ENCODE measurements around the gene FCN3. TPM values are rescaled to one million over a fixed set of nuclear protein-coding genes. Genes with fewer than 3 reads are reported as not detected.

Gene FCN3
- total RNA-seq, 4 donors from 2014 or later = 2.9 to 16.6 (median 10.5) TPM

DNA sequence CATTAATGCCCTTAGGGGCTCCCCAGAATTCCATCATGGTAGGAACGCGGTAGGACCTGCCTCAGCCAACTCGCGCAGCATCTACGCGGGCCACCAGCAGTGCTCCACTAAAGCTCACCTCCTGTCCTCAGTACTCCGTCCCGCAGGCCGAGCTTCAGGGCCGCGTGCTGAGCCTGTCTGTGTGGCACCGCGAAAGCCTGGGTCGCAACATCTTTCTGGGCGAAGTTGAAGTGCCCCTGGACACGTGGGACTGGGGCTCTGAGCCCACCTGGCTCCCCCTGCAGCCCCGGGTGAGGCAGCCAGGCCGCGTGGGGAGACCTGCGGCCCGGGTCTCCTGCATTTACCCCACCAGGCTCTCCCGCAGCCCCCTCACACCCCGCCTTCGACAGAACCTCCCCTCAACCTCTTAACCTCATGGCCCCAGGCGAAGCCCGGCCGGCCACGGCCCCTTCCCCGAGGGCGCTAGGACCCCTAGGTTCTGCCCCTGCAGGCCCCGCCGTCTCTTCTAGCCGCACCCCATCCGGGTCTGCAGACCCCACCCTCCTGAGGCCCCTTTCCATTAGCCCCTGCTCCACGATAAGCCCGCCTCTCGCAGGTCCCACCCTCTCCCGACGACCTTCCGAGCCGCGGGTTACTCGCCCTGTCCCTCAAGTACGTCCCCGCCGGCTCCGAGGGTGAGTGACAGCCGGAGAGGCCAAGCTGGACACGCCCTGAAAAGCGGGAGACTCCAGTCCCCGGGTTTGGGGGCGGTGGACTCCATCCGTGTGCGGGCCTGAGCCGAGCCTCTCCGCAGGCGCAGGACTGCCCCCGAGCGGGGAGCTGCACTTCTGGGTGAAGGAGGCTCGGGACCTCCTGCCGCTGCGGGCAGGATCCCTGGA lies 23.7 kb downstream of the FCN3 start:
- H3K9me3 ChIP-seq = no peaks in the 10 kb centered on the region
- TF ChIP-seq, protein P1, sequence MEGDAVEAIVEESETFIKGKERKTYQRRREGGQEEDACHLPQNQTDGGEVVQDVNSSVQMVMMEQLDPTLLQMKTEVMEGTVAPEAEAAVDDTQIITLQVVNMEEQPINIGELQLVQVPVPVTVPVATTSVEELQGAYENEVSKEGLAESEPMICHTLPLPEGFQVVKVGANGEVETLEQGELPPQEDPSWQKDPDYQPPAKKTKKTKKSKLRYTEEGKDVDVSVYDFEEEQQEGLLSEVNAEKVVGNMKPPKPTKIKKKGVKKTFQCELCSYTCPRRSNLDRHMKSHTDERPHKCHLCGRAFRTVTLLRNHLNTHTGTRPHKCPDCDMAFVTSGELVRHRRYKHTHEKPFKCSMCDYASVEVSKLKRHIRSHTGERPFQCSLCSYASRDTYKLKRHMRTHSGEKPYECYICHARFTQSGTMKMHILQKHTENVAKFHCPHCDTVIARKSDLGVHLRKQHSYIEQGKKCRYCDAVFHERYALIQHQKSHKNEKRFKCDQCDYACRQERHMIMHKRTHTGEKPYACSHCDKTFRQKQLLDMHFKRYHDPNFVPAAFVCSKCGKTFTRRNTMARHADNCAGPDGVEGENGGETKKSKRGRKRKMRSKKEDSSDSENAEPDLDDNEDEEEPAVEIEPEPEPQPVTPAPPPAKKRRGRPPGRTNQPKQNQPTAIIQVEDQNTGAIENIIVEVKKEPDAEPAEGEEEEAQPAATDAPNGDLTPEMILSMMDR (IDR thresholded peaks at IDR 0.05) = no peak
- TF ChIP-seq POLR2AphosphoS5 (IDR thresholded peaks at IDR 0.05) = peak in 1 of 2 donors; percentile 8
- intact Hi-C loops (cut with DNase I) = no loop called here
- H3K4me3 ChIP-seq = peak overlapping the region; percentile 53 to 59 (median 56)
- peaks cover 0 to 40% (median 7%) of the 10 kb centered on the region in 4 donors for H3K27me3 ChIP-seq
- peaks cover 25 to 35% (median 32%) of the 10 kb centered on the region in 4 donors for H3K36me3 ChIP-seq
- H3K4me1 ChIP-seq = peaks cover 23 to 32% (median 30%) of the 10 kb centered on the region in 4 donors
- WGBS = 42% methylated on average over 34 of the region's 62 CpGs
- DNase-seq (ENCODE audit: extremely low spot score) = no peak
- H3K27ac ChIP-seq (replicated peaks in 1 of 4) = peak overlapping the region in 3 of 4 donors; percentile 43 to 52 (median 49)

- TF ChIP-seq EP300 (IDR thresholded peaks at IDR 0.05) = no peak
- no peak for TF ChIP-seq POLR2A (IDR thresholded peaks at IDR 0.05; ENCODE audit: low read depth)
- peak in 1 of 2 donors; percentile 38 for TF ChIP-seq POLR2AphosphoS5 (IDR thresholded peaks at IDR 0.05)
- TF ChIP-seq, protein P1 (IDR thresholded peaks at IDR 0.05) = peak in 1 of 3 experiments; percentile 23
- H3K27ac ChIP-seq (replicated peaks in 1 of 4) = no peak overlapping the region
- peaks cover 0 to 40% (median 7%) of the 10 kb centered on the region in 4 donors for H3K27me3 ChIP-seq
- intact Hi-C loops (cut with DNase I) = no loop called here
- DNase-seq (ENCODE audit: extremely low spot score) = no peak
- peaks cover 23 to 32% (median 30%) of the 10 kb centered on the region in 4 donors for H3K4me1 ChIP-seq
- H3K36me3 ChIP-seq = peaks cover 16 to 26% (median 23%) of the 10 kb centered on the region in 4 donors
- WGBS = 47% methylated on average over 18 of the region's 84 CpGs
- no peaks in the 10 kb centered on the region for H3K9me3 ChIP-seq
- H3K4me3 ChIP-seq = peak overlapping the region; percentile 53 to 59 (median 56)
Observed at GRCh38 chr1:27349784-27350662, 24.6 kb downstream of the FCN3 start.

GRCh38 chr1:27348861-27349783 lies 25.5 kb downstream of the FCN3 start:
- 36% methylated on average over 24 of the region's 51 CpGs for WGBS
- no peak overlapping the region for H3K27ac ChIP-seq (replicated peaks in 1 of 4)
- intact Hi-C loops (cut with DNase I) = no loop called here
- H3K4me1 ChIP-seq = peaks cover 23 to 32% (median 30%) of the 10 kb centered on the region in 4 donors
- H3K36me3 ChIP-seq = peaks cover 11 to 17% (median 14%) of the 10 kb centered on the region in 4 donors
- no peaks in the 10 kb centered on the region for H3K9me3 ChIP-seq
- H3K27me3 ChIP-seq = peaks cover 0 to 40% (median 7%) of the 10 kb centered on the region in 4 donors
- H3K4me3 ChIP-seq = peak overlapping the region; percentile 53 to 59 (median 56)
- DNase-seq (ENCODE audit: extremely low spot score) = no peak
- no peak for TF ChIP-seq POLR2AphosphoS5 (IDR thresholded peaks at IDR 0.05)
- no peak for TF ChIP-seq POLR2A (IDR thresholded peaks at IDR 0.05; ENCODE audit: low read depth)
- no peak for TF ChIP-seq EP300 (IDR thresholded peaks at IDR 0.05)
- TF ChIP-seq, protein P1 (IDR thresholded peaks at IDR 0.05) = no peak

DNA sequence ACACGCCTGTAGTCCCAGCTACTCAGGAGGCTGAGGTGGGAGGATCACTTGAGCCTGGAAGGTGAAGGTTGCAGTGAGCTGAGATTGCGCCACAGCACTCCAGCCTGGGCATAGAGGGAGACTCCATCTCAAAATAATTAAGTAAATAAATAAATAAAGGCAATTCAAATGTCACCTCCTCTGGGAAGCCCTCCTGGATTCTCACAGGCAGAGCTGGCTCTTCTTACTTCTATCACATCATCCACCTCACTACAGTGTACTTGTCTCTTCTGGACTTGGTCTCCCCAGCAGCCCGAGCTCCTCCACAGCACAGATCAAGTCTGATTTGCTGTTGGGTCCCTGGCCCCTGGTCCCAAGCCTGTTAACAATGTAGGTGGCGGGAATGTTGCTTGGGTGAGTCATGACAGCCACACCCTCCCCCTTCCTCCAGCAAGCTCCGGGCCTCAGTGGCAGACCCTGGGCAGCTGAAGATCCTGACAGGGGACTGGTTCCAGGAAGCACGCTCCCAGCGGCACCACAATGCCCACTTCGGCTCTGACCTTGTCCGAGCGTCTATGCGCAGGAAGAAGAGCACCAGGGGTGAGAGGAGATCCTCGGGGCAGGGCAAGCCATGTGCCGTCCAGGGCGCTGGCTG lies 27.5 kb downstream of the FCN3 start:
- TF ChIP-seq POLR2A (IDR thresholded peaks at IDR 0.05; ENCODE audit: low read depth) = no peak
- no peak for TF ChIP-seq POLR2AphosphoS5 (IDR thresholded peaks at IDR 0.05)
- TF ChIP-seq, protein P1 (IDR thresholded peaks at IDR 0.05) = no peak
- TF ChIP-seq EP300 (IDR thresholded peaks at IDR 0.05) = no peak

More for the DNA sequence above, 27.5 kb downstream of the FCN3 start:
- Histone ChIP-seq H3K27ac (replicated peaks in 1 of 4) (no peak overlapping the region), H3K27me3 (peaks cover 0 to 40% (median 7%) of the 10 kb centered on the region in 4 donors), H3K36me3 (peaks cover 0 to under 1% (median 0%) of the 10 kb centered on the region in 4 donors), H3K4me3 (no peak overlapping the region), H3K9me3 (no peaks in the 10 kb centered on the region), H3K4me1 (peaks cover 23 to 38% (median 30%) of the 10 kb centered on the region in 4 donors)
- 83% methylated on average over 14 of the region's 14 CpGs for WGBS
- no peak for DNase-seq (ENCODE audit: extremely low spot score)
- intact Hi-C loops (cut with DNase I) = no loop called here
